IPS-18c (cell line): Measurements from ENCODE around the gene DCDC2C.
"Not testable (repeated sequence)": the region's sequence is repeated elsewhere in the genome, so short reads cannot be mapped to it uniquely, and the experiment has no call there.

ENCODE experiments used
- H3K4me3 ChIP-seq: 2 replicates; pipeline ENCODE4 v1.7.0; 2013; ENCODE audit warnings: low read depth, mild to moderate bottlenecking, low read length, moderate library complexity; ENCODE audit not compliant: insufficient read depth
- H3K9me3 ChIP-seq: one replicate; pipeline ENCODE4 v1.6.1; 2013; ENCODE audit warnings: mild to moderate bottlenecking, low read length, moderate library complexity; ENCODE audit not compliant: control insufficient read depth, insufficient read depth

Gene DCDC2C

GRCh38 chr2:3778851-3779495 lies 75.6 kb downstream of the DCDC2C start:
- H3K9me3 ChIP-seq, result no peaks in the 10 kb centered on the region
- H3K4me3 ChIP-seq, result no peak overlapping the region

GRCh38 chr2:3779496-3780049 lies 76.2 kb downstream of the DCDC2C start:
- Histone ChIP-seq H3K4me3 (no peak overlapping the region), H3K9me3 (no peaks in the 10 kb centered on the region)

- Histone ChIP-seq H3K9me3 (no peaks in the 10 kb centered on the region), H3K4me3 (no peak overlapping the region)
These were observed 77.4 kb downstream of the DCDC2C start for GRCh38 chr2:3780477-3781402.

GRCh38 chr2:3784731-3785130 lies 81.4 kb downstream of the DCDC2C start:
- H3K4me3 ChIP-seq, result no peak overlapping the region
- H3K9me3 ChIP-seq, result no peaks in the 10 kb centered on the region

GRCh38 chr2:3785220-3785889 lies 82.0 kb downstream of the DCDC2C start:
- no peaks in the 10 kb centered on the region for H3K9me3 ChIP-seq
- no peak overlapping the region for H3K4me3 ChIP-seq

- Histone ChIP-seq H3K4me3 (no peak overlapping the region), H3K9me3 (no peaks in the 10 kb centered on the region)
These were observed 82.5 kb downstream of the DCDC2C start for GRCh38 chr2:3785890-3786273.

GRCh38 chr2:3787768-3788167 lies 84.4 kb downstream of the DCDC2C start:
- H3K4me3 ChIP-seq, result no peak overlapping the region
- H3K9me3 ChIP-seq, result no peaks in the 10 kb centered on the region

- no peaks in the 10 kb centered on the region for H3K9me3 ChIP-seq
- no peak overlapping the region for H3K4me3 ChIP-seq
These were observed 85.9 kb downstream of the DCDC2C start for GRCh38 chr2:3789256-3789655.

GRCh38 chr2:3793249-3793648 lies 89.9 kb downstream of the DCDC2C start:
- H3K4me3 ChIP-seq, result no peak overlapping the region
- H3K9me3 ChIP-seq, result no peaks in the 10 kb centered on the region

- Histone ChIP-seq H3K9me3 (peaks cover 3% of the 10 kb centered on the region), H3K4me3 (no peak overlapping the region)
These were observed 98.1 kb downstream of the DCDC2C start for GRCh38 chr2:3801506-3801905.

- Histone ChIP-seq H3K9me3 (peaks cover 3% of the 10 kb centered on the region), H3K4me3 (no peak overlapping the region)
These were observed 102.0 kb downstream of the DCDC2C start for GRCh38 chr2:3805201-3805939.

GRCh38 chr2:3806168-3806567 lies 102.8 kb downstream of the DCDC2C start:
- Histone ChIP-seq H3K9me3 (peaks cover 3% of the 10 kb centered on the region), H3K4me3 (no peak overlapping the region)

GRCh38 chr2:3806730-3807129 lies 103.4 kb downstream of the DCDC2C start:
- no peak overlapping the region for H3K4me3 ChIP-seq

GRCh38 chr2:3807853-3808252 lies 104.5 kb downstream of the DCDC2C start:
- Histone ChIP-seq H3K4me3 (no peak overlapping the region), H3K9me3 (peaks cover 3% of the 10 kb centered on the region)

More at GRCh38 chr2:3806730-3807129, 103.4 kb downstream of the DCDC2C start:
- peaks cover 3% of the 10 kb centered on the region for H3K9me3 ChIP-seq

- H3K4me3 ChIP-seq, result no peak overlapping the region
- H3K9me3 ChIP-seq, result peaks cover 4% of the 10 kb centered on the region
These were observed 111.4 kb downstream of the DCDC2C start for GRCh38 chr2:3814706-3815245.

- not testable (repeated sequence) for H3K9me3 ChIP-seq, H3K4me3 ChIP-seq
These were observed 113.8 kb downstream of the DCDC2C start for GRCh38 chr2:3817144-3817543.

GRCh38 chr2:3823748-3824147 lies 120.4 kb downstream of the DCDC2C start:
- Histone ChIP-seq H3K9me3 (peaks cover 5% of the 10 kb centered on the region), H3K4me3 (no peak overlapping the region)
